GM12878 (cell line): ENCODE results near the gene LRRC15. TPM values are rescaled to one million over a fixed set of nuclear protein-coding genes. Genes with fewer than 3 reads are reported as not detected.

Experiments
- ATAC-seq: fragments of 200-7000 bp; cut with Tn5 transposase; 3 replicates; pipeline ENCODE4 v1.9.1; 2020; ENCODE audit warnings: mild to moderate bottlenecking, moderate library complexity
- BruUV-seq: library from RNA; stranded (reverse); fragments of 400-500 nt; replicated peaks from 2 replicates; lab custom pipeline; 2021; lab: Mats Ljungman, UMichigan
- CTCF ChIA-PET: fragments of 300-600 bp; sonication (Branson Sonifier 250); formaldehyde crosslinking; extraction: SDS; loops from one replicate; lab custom pipeline; 2021; ENCODE audit warnings: inconsistent platforms; lab: Yijun Ruan, JAX
- POLR2A ChIA-PET: fragments of 350-600 bp; formaldehyde crosslinking; extraction: SDS; loops from one replicate; lab custom pipeline; 2021; ENCODE audit warnings: inconsistent platforms; lab: Charles Lee
- RAD21 ChIA-PET: fragments of 300-600 bp; sonication (Branson Sonifier 250); formaldehyde crosslinking; loops from one replicate; lab custom pipeline; 2023; ENCODE audit warnings: antibody characterized with exemption; ENCODE audit not compliant: unreplicated experiment; lab: Charles Lee
- SMC1A ChIA-PET: fragments of 300-600 bp; sonication (Branson Sonifier 250); formaldehyde crosslinking; loops from one replicate; lab custom pipeline; 2023; ENCODE audit not compliant: unreplicated experiment, uncharacterized antibody; lab: Charles Lee
- DNase-seq: peaks from one replicate; pipeline ENCODE4 v3.0.0-alpha.2; 2011; ENCODE audit warnings: low read depth, low spot score
- FAIRE-seq: peaks from 3 replicates; lab custom pipeline; 2011; peaks lifted over from hg19 to GRCh38; lab: Jason Lieb, UNC
- H2AFZ ChIP-seq: 2 replicates; pipeline ENCODE4 v1.6.0; 2011; ENCODE audit warnings: low read depth, low read length, control low read depth; ENCODE audit not compliant: control insufficient read depth
- H3K27ac ChIP-seq: 2 replicates; pipeline ENCODE4 v1.5.1; 2011; ENCODE audit warnings: control low read depth; ENCODE audit not compliant: control insufficient read depth, insufficient read depth
- H3K27me3 ChIP-seq, 2 experiments: replicated peaks in 1 of 2; 2 replicates each; pipeline versions ENCODE4 v1.6.0 to v1.6.1; 2011; ENCODE audit warnings: low read length in 1 of 2; ENCODE audit not compliant: control insufficient read depth in 2 of 2, insufficient read depth in 2 of 2
- H3K36me3 ChIP-seq, 2 experiments: 2 replicates each; pipeline ENCODE4 v1.5.1; 2011; ENCODE audit warnings: low read length in 1 of 2; ENCODE audit not compliant: control insufficient read depth in 2 of 2, insufficient read depth in 2 of 2
- H3K4me1 ChIP-seq: 2 replicates; pipeline ENCODE4 v1.6.1; 2011; ENCODE audit warnings: mild to moderate bottlenecking, low read length, moderate library complexity, mixed read lengths; ENCODE audit not compliant: control insufficient read depth, insufficient read depth
- H3K4me2 ChIP-seq: 2 replicates; pipeline ENCODE4 v1.6.0; 2011; ENCODE audit warnings: control low read depth; ENCODE audit not compliant: control insufficient read depth, insufficient read depth
- H3K4me3 ChIP-seq: fragments of 200-600 bp; sonication (generic); 2 replicates; pipeline ENCODE4 v1.5.1; 2016
- H3K79me2 ChIP-seq: 2 replicates; pipeline ENCODE4 v1.6.0; 2011; ENCODE audit warnings: low read length; ENCODE audit not compliant: control insufficient read depth, insufficient read depth
- H3K9ac ChIP-seq: 2 replicates; pipeline ENCODE4 v1.8.0; 2011; ENCODE audit warnings: low read length, control low read depth, mixed read lengths; ENCODE audit not compliant: control insufficient read depth, insufficient read depth
- H3K9me3 ChIP-seq: replicated peaks from 3 replicates; pipeline ENCODE4 v1.5.1; 2011; ENCODE audit warnings: mild to moderate bottlenecking, low read length; ENCODE audit not compliant: control insufficient read depth, insufficient read depth
- H4K20me1 ChIP-seq: 2 replicates; pipeline ENCODE4 v1.6.0; 2011; ENCODE audit not compliant: control insufficient read depth, insufficient read depth
- BCL3 ChIP-seq: IDR thresholded peaks from 2 replicates; pipeline ENCODE4 v1.6.1; 2011; ENCODE audit warnings: borderline replicate concordance, low read depth, mild to moderate bottlenecking, moderate library complexity, low read length; ENCODE audit not compliant: insufficient read depth, poor library complexity, severe bottlenecking
- CBFB ChIP-seq: IDR thresholded peaks from 2 replicates; pipeline ENCODE4 v1.6.1; 2016; ENCODE audit warnings: antibody characterized with exemption, low read depth
- CHD2 ChIP-seq: IDR thresholded peaks from 2 replicates; pipeline ENCODE4 v1.6.1; 2011; ENCODE audit warnings: low read depth, low read length, improper control_type of control experiment, borderline replicate concordance
- CHD4 ChIP-seq: fragments of 200-600 bp; sonication (generic); IDR thresholded peaks from 2 replicates; pipeline ENCODE4 v1.6.1; 2016; ENCODE audit warnings: mild to moderate bottlenecking
- CTCF ChIP-seq, 3 experiments: IDR thresholded peaks in 2 of 3; conservative IDR thresholded peaks in 1 of 3; 2 replicates each; pipeline ENCODE4 v1.5.1; 2011; ENCODE audit warnings: low read depth in 3 of 3, low read length in 3 of 3, mild to moderate bottlenecking in 3 of 3, control low read depth in 2 of 3, moderate library complexity in 2 of 3, inconsistent platforms in 1 of 3, mixed read lengths in 1 of 3; ENCODE audit not compliant: control insufficient read depth in 2 of 3, insufficient read depth in 1 of 3; ENCODE audit errors: extremely low read depth in 1 of 3
- EZH2 ChIP-seq: IDR thresholded peaks from 2 replicates; pipeline ENCODE4 v1.6.1; 2012; ENCODE audit warnings: low read depth, mild to moderate bottlenecking, control low read depth, inconsistent platforms, low read length, borderline replicate concordance; ENCODE audit not compliant: control insufficient read depth
- KAT2A ChIP-seq: conservative IDR thresholded peaks from 2 replicates; pipeline ENCODE4 v1.6.1; 2011; ENCODE audit warnings: low read depth, low read length; ENCODE audit not compliant: control insufficient read depth
- KDM1A ChIP-seq: fragments of 200-600 bp; sonication (generic); IDR thresholded peaks from 2 replicates; pipeline ENCODE4 v1.6.1; 2016; ENCODE audit warnings: borderline replicate concordance
- NBN ChIP-seq: fragments of 450-650 bp; IDR thresholded peaks from 2 replicates; pipeline ENCODE4 v1.6.1; 2016
- PKNOX1 ChIP-seq: fragments of 450-650 bp; IDR thresholded peaks from 2 replicates; pipeline ENCODE4 v1.6.1; 2016; ENCODE audit warnings: mild to moderate bottlenecking
- RB1 ChIP-seq: fragments of 450-650 bp; formaldehyde crosslinking; IDR thresholded peaks from 2 replicates; pipeline ENCODE4 v1.6.1; 2017; ENCODE audit warnings: mild to moderate bottlenecking, borderline replicate concordance
- STAT1 ChIP-seq: fragments of 450-650 bp; conservative IDR thresholded peaks from 2 replicates; pipeline ENCODE4 v1.6.1; 2014; ENCODE audit warnings: antibody characterized with exemption, mild to moderate bottlenecking
- TBL1XR1 ChIP-seq: IDR thresholded peaks from 2 replicates; pipeline ENCODE4 v1.6.1; 2012; ENCODE audit warnings: low read depth, low read length, improper control_type of control experiment
- USF2 ChIP-seq: IDR thresholded peaks from 2 replicates; pipeline ENCODE4 v1.6.1; 2011; ENCODE audit warnings: low read depth, low read length, improper control_type of control experiment, borderline replicate concordance
- ZNF207 ChIP-seq: fragments of 450-650 bp; IDR thresholded peaks from 2 replicates; pipeline ENCODE4 v1.6.1; 2014; ENCODE audit warnings: antibody characterized with exemption, mild to moderate bottlenecking, borderline replicate concordance
- ZNF274 ChIP-seq: IDR thresholded peaks from one replicate; pipeline ENCODE4 v1.8.0; 2011; ENCODE audit not compliant: insufficient read length, insufficient read depth
- ZSCAN29 ChIP-seq: fragments of 450-650 bp; IDR thresholded peaks from 2 replicates; pipeline ENCODE4 v1.6.1; 2017; ENCODE audit warnings: mild to moderate bottlenecking, moderate library complexity
- WGBS: methylation state at CpG from one replicate; pipeline ENCODE4 v1.1.6; 2016; ENCODE audit warnings: low lambda C conversion rate; ENCODE audit not compliant: insufficient replicate concordance, insufficient coverage; ENCODE audit errors: missing lambda C conversion rate; 5-methylcytosine and 5-hydroxymethylcytosine counted together
- in situ Hi-C: fragments of 300-500 bp; cut with MboI; formaldehyde crosslinking; loops from 9 replicates; pipeline ENCODE4 v1.14.3; 2018; ENCODE audit warnings: mixed read lengths
- intact Hi-C: fragments of 100-400 bp; cut with micrococcal nuclease; formaldehyde crosslinking; loops from one replicate; pipeline ENCODE4 v1.14.2; 2022; ENCODE audit not compliant: unreplicated experiment
- polyA plus RNA-seq, 11 experiments: library from polyadenylated mRNA; depleted of rRNA in 4 of 11; unstranded in 6 of 11; stranded (reverse) in 5 of 11; fragments of >200 nt; fragmentation: Nextera tagmentation in 4 of 11; fragmentation: Illumina TruSeq in 1 of 11; extraction: Ambion mirVana in 4 of 11; extraction: Trizol in 1 of 11; gene quantifications; 1 replicate in 1 of 11; 2 replicates in 10 of 11; pipeline versions ENCODE4 v1.2.1 to v1.2.3, GENCODE V29; 2011 to 2016; ENCODE audit warnings: inconsistent platforms in 2 of 11, missing spikeins in 2 of 11, low read depth in 1 of 11
- total RNA-seq, 4 experiments: library from RNA; depleted of rRNA in 3 of 4; stranded (reverse); fragments of >200 nt in 3 of 4; fragmentation: Illumina TruSeq in 1 of 4; extraction: Trizol in 1 of 4; gene quantifications; 2 replicates each; pipeline versions ENCODE4 v1.2.1 to v1.2.3, GENCODE V29; 2013 to 2021
- TF ChIP-seq, protein P1 (sequence below): fragments of 450-650 bp; IDR thresholded peaks from 2 replicates; pipeline ENCODE4 v1.6.1; 2017; ENCODE audit warnings: mild to moderate bottlenecking

Gene LRRC15
- total and polyA plus RNA-seq, 10 of the 15 experiments (the other 5 are each of a cell fraction or from before 2014, with no cell fraction given), result not detected

DNA sequence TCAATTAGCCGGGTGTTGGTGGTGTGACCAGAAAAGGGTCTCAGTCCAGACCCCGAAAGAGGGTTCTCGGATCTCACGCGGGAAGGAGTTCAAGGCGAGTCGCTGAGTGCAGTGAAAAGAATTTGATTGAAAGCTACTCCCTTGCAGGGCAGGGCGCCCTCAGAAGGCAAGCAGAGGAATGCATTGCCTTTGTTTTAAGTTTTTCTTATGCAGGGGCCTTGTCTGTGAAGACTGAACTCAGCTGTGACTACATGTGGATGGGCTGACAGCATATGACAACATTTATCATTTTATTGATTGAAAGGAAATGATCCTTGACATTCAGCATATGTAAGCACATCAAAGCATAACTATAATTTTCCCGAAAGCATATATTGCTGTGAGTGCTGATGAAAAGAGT is 30.2 kb downstream of the LRRC15 start:
- no peak for DNase-seq
- ATAC-seq, result no peak
- H3K9ac ChIP-seq, result no peak overlapping the region
- no peaks in the 10 kb centered on the region for H3K79me2 ChIP-seq
- 51% methylated on average over 9 of the region's 9 CpGs for WGBS
- H3K4me2 ChIP-seq, result no peak overlapping the region
- H3K27me3 ChIP-seq, result no peaks in the 10 kb centered on the region; a peak in 2 of 4 replicates
- no TSS peak for BruUV-seq
- CTCF ChIA-PET, result interaction anchor here (0.8 to 1.8 kb wide), 2 partner anchors 64 to 133 kb away, joined by 5 to 6 read pairs; no protein-coding TSS in a partner anchor
- H3K9me3 ChIP-seq, result no peaks in the 10 kb centered on the region
- intact Hi-C loops (loop anchor here (10.0 kb wide), 1 partner anchor 925 kb away; no protein-coding TSS in a partner anchor), in situ Hi-C loops (loop anchor here (5.0 to 10.0 kb wide), 2 partner anchors 68 to 915 kb away; no protein-coding TSS in a partner anchor)
- FAIRE-seq, result no peak
- POLR2A ChIA-PET, result no interaction called here
- RAD21 ChIA-PET, result no interaction called here
- H3K36me3 ChIP-seq, result no peaks in the 10 kb centered on the region
- H4K20me1 ChIP-seq, result no peaks in the 10 kb centered on the region; the same call in 1 of the 2 replicates
- no peak overlapping the region for H3K27ac ChIP-seq
- SMC1A ChIA-PET, result interaction anchor here (1.5 kb wide), 1 partner anchor 68 kb away, joined by 3 read pairs; no protein-coding TSS in a partner anchor
- H2AFZ ChIP-seq, result no peak overlapping the region
- H3K4me3 ChIP-seq, result no peak overlapping the region
- H3K4me1 ChIP-seq, result no peaks in the 10 kb centered on the region
- no peak for TF ChIP-seq CBFB
- TF ChIP-seq STAT1, result no peak
- no peak for TF ChIP-seq ZSCAN29
- no peak for TF ChIP-seq PKNOX1
- no peak for TF ChIP-seq BCL3
- no peak for TF ChIP-seq NBN
- no peak for TF ChIP-seq CTCF (IDR thresholded peaks at IDR 0.05 in 2 of 3, conservative IDR thresholded peaks at IDR 0.05 in 1 of 3; ENCODE audit: control insufficient read depth in 2 of 3, extremely low read depth in 1 of 3, insufficient read depth in 1 of 3, low read depth in 3 of 3, low read length in 3 of 3)
- no peak for TF ChIP-seq KAT2A
- no peak for TF ChIP-seq TBL1XR1
- TF ChIP-seq EZH2, result no peak
- no peak for TF ChIP-seq CHD2
- TF ChIP-seq, protein P1, sequence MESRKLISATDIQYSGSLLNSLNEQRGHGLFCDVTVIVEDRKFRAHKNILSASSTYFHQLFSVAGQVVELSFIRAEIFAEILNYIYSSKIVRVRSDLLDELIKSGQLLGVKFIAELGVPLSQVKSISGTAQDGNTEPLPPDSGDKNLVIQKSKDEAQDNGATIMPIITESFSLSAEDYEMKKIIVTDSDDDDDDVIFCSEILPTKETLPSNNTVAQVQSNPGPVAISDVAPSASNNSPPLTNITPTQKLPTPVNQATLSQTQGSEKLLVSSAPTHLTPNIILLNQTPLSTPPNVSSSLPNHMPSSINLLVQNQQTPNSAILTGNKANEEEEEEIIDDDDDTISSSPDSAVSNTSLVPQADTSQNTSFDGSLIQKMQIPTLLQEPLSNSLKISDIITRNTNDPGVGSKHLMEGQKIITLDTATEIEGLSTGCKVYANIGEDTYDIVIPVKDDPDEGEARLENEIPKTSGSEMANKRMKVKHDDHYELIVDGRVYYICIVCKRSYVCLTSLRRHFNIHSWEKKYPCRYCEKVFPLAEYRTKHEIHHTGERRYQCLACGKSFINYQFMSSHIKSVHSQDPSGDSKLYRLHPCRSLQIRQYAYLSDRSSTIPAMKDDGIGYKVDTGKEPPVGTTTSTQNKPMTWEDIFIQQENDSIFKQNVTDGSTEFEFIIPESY, result no peak
- TF ChIP-seq ZNF207, result no peak
- no peak for TF ChIP-seq RB1
- no peak for TF ChIP-seq KDM1A
- TF ChIP-seq CHD4, result no peak
- TF ChIP-seq ZNF274, result no peak
- TF ChIP-seq USF2, result no peak
